Measurements from ENCODE around the gene TNFAIP2. TPM values are rescaled to one million over a fixed set of nuclear protein-coding genes. Genes with fewer than 3 reads are reported as not detected.

Gene TNFAIP2
- polyA plus RNA-seq, 1 donor from 2014 or later: 1.8 TPM

GRCh38 chr14:103107941-103108748 lies 15.1 kb upstream of the TNFAIP2 start:
- Histone ChIP-seq H3F3A (ENCODE audit: insufficient read depth, low read length, poor library complexity, severe bottlenecking) (no peaks in the 10 kb centered on the region), H2AFZ (ENCODE audit: low read depth, low read length) (no peak overlapping the region), H4K20me1 (ENCODE audit: insufficient read depth) (no peaks in the 10 kb centered on the region), H3K4me2 (ENCODE audit: low read length) (no peak overlapping the region), H3K4me3 (ENCODE audit: low read length) (no peak overlapping the region), H3K27ac (ENCODE audit: low read length) (no peak overlapping the region), H3K36me3 (ENCODE audit: insufficient read depth, low read length) (no peaks in the 10 kb centered on the region), H3K9ac (ENCODE audit: low read length) (no peak overlapping the region), H3K9me2 (ENCODE audit: insufficient read depth, low read length) (no peaks in the 10 kb centered on the region), H3K79me2 (replicated peaks; ENCODE audit: insufficient read depth, low read length) (no peaks in the 10 kb centered on the region), H3K9me3 (ENCODE audit: low read length) (no peaks in the 10 kb centered on the region), H3K27me3 (ENCODE audit: insufficient read depth, low read depth, low read length) (peaks cover 19% of the 10 kb centered on the region)
- TF ChIP-seq REST (IDR thresholded peaks at IDR 0.05; ENCODE audit: borderline replicate concordance) (no peak), EP300 (conservative IDR thresholded peaks at IDR 0.05; ENCODE audit: poor library complexity, severe bottlenecking) (no peak), RAD21 (conservative IDR thresholded peaks at IDR 0.05) (no peak), TAF1 (IDR thresholded peaks at IDR 0.05; ENCODE audit: low read depth) (no peak), MXI1 (conservative IDR thresholded peaks at IDR 0.05; ENCODE audit: poor library complexity, severe bottlenecking) (no peak), CTCF (IDR thresholded peaks at IDR 0.05; ENCODE audit: poor library complexity, severe bottlenecking) (no peak), SMC3 (conservative IDR thresholded peaks at IDR 0.05; ENCODE audit: poor library complexity) (no peak), POLR2AphosphoS5 (IDR thresholded peaks at IDR 0.05) (no peak), EZH2 (IDR thresholded peaks at IDR 0.05; ENCODE audit: borderline replicate concordance, insufficient read depth, low read length, poor library complexity, severe bottlenecking) (no peak)

GRCh38 chr14:103108749-103109207 lies 14.5 kb upstream of the TNFAIP2 start:
- Histone ChIP-seq H3K9ac (ENCODE audit: low read length) (no peak overlapping the region), H3K9me3 (ENCODE audit: low read length) (no peaks in the 10 kb centered on the region), H3K79me2 (replicated peaks; ENCODE audit: insufficient read depth, low read length) (no peaks in the 10 kb centered on the region), H3K9me2 (ENCODE audit: insufficient read depth, low read length) (no peaks in the 10 kb centered on the region), H4K20me1 (ENCODE audit: insufficient read depth) (no peaks in the 10 kb centered on the region), H2AFZ (ENCODE audit: low read depth, low read length) (no peak overlapping the region), H3K4me2 (ENCODE audit: low read length) (no peak overlapping the region), H3K27me3 (ENCODE audit: insufficient read depth, low read depth, low read length) (peaks cover 13% of the 10 kb centered on the region), H3K4me3 (ENCODE audit: low read length) (no peak overlapping the region), H3F3A (ENCODE audit: insufficient read depth, low read length, poor library complexity, severe bottlenecking) (no peaks in the 10 kb centered on the region), H3K27ac (ENCODE audit: low read length) (no peak overlapping the region), H3K36me3 (ENCODE audit: insufficient read depth, low read length) (no peaks in the 10 kb centered on the region)
- no peak for TF ChIP-seq CTCF (IDR thresholded peaks at IDR 0.05; ENCODE audit: poor library complexity, severe bottlenecking)
- no peak for TF ChIP-seq TAF1 (IDR thresholded peaks at IDR 0.05; ENCODE audit: low read depth)
- no peak for TF ChIP-seq MXI1 (conservative IDR thresholded peaks at IDR 0.05; ENCODE audit: poor library complexity, severe bottlenecking)
- TF ChIP-seq EZH2 (IDR thresholded peaks at IDR 0.05; ENCODE audit: borderline replicate concordance, insufficient read depth, low read length, poor library complexity, severe bottlenecking): no peak
- no peak for TF ChIP-seq POLR2AphosphoS5 (IDR thresholded peaks at IDR 0.05)
